Daoy (cell line): ENCODE measurements around the gene ITM2B. TPM values are rescaled to one million over a fixed set of nuclear protein-coding genes. Genes with fewer than 3 reads are reported as not detected.
A peak's percentile ranks its signal among the peaks of the same experiment; 100 is the strongest.
"Not testable (repeated sequence)": the region's sequence is repeated elsewhere in the genome, so short reads cannot be mapped to it uniquely, and the experiment has no call there.

Experiments
- DNase-seq: peaks from one replicate; pipeline ENCODE4 v3.0.0-alpha.2; 2015; ENCODE audit warnings: low read depth
- total RNA-seq: library from RNA; depleted of rRNA; stranded (reverse); fragments of >200 nt; shearing (Covaris generic); gene quantifications from 2 replicates; pipeline ENCODE4 v1.2.3, GENCODE V29; 2014; rRNA removed

ITM2B gene
- 50.7 and 58.0 TPM in 2 replicates for total RNA-seq

GRCh38 chr13:48233046-48233888, at the start of gene ITM2B:
Gene ITM2B (plus strand): TSS chr13:48233206. CDS start chr13:48233361, 155 bp downstream.
- DNase-seq: peak; percentile 69

- DNase-seq: no peak
These were observed 48.7 kb upstream of the ITM2B start for GRCh38 chr13:48184260-48184659.

- DNase-seq: no peak
These were observed 48.0 kb upstream of the ITM2B start for GRCh38 chr13:48185018-48185417.

GRCh38 chr13:48186722-48187121, 46.3 kb upstream of the ITM2B start:
- DNase-seq: no peak

- DNase-seq: no peak
These were observed 44.9 kb upstream of the ITM2B start for GRCh38 chr13:48188131-48188530.

- no peak for DNase-seq
These were observed 44.4 kb upstream of the ITM2B start for GRCh38 chr13:48188601-48189000.

- no peak for DNase-seq
These were observed 43.8 kb upstream of the ITM2B start for GRCh38 chr13:48189171-48189570.

- DNase-seq: no peak
These were observed 40.5 kb upstream of the ITM2B start for GRCh38 chr13:48192411-48192935.

GRCh38 chr13:48194379-48194754, 38.6 kb upstream of the ITM2B start:
- DNase-seq: no peak

GRCh38 chr13:48199404-48199946, 33.5 kb upstream of the ITM2B start:
- DNase-seq: no peak

- no peak for DNase-seq
These were observed 32.0 kb upstream of the ITM2B start for GRCh38 chr13:48201044-48201443.

- DNase-seq: not testable (repeated sequence)
These were observed 25.8 kb upstream of the ITM2B start for GRCh38 chr13:48207207-48207606.

GRCh38 chr13:48210178-48210577, 22.8 kb upstream of the ITM2B start:
- peak; percentile 19 for DNase-seq

- DNase-seq: peak; percentile 9
These were observed 18.4 kb upstream of the ITM2B start for GRCh38 chr13:48214519-48215121.

- not testable (repeated sequence) for DNase-seq
These were observed 17.3 kb upstream of the ITM2B start for GRCh38 chr13:48215511-48216203.

GRCh38 chr13:48216204-48216711, 16.7 kb upstream of the ITM2B start:
- no peak for DNase-seq

- no peak for DNase-seq
These were observed 12.4 kb upstream of the ITM2B start for GRCh38 chr13:48220592-48220980.

GRCh38 chr13:48220981-48221685, 11.9 kb upstream of the ITM2B start:
- no peak for DNase-seq

- no peak for DNase-seq
These were observed 11.3 kb upstream of the ITM2B start for GRCh38 chr13:48221686-48222187.

- DNase-seq: peak; percentile 5
These were observed 10.4 kb upstream of the ITM2B start for GRCh38 chr13:48222358-48223301.
